Measurements from ENCODE around the gene MYO1D. TPM values are rescaled to one million over a fixed set of nuclear protein-coding genes. Genes with fewer than 3 reads are reported as not detected.

MYO1D gene
- total RNA-seq, 1 experiment from 2014 or later: 23.5 TPM

DNA sequence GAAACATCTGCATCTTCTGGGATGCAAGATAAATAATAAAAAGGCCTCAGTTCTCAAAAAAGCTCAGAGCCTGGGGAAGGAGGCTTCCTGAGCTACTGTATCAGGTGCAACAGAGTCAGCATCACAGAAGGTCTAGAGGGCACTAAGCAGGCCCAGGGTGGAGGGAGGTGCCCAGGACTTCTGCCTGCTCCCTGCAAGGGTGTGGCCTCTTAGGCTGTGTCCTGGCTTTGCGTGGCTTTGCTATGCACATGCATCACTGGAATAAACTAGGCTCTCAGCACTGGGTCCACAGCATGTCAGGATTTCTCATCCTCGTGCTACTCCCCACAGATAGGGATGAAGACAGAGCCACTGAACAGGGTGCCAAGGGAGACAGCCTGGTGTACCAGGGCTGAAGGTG, 364.6 kb downstream of the MYO1D start:
- Histone ChIP-seq H3K4me2 (ENCODE audit: low read length) (no peak overlapping the region), H2AFZ (ENCODE audit: low read length) (no peak overlapping the region), H3K4me3 (ENCODE audit: low read length) (no peak overlapping the region), H4K20me1 (ENCODE audit: low read length) (no peaks in the 10 kb centered on the region), H3K79me2 (ENCODE audit: low read length) (no peaks in the 10 kb centered on the region), H3K27me3 (ENCODE audit: low read length) (no peaks in the 10 kb centered on the region), H3K36me3 (ENCODE audit: low read depth, low read length) (no peaks in the 10 kb centered on the region), H3K4me1 (ENCODE audit: insufficient read depth, low read length) (no peaks in the 10 kb centered on the region), H3K27ac (ENCODE audit: low read length) (no peak overlapping the region), H3K9me3 (ENCODE audit: low read length) (no peaks in the 10 kb centered on the region), H3K9me2 (replicated peaks; ENCODE audit: low read length) (no peaks in the 10 kb centered on the region), H3F3A (ENCODE audit: low read length, unreplicated experiment) (no peaks in the 10 kb centered on the region), H3K9ac (ENCODE audit: low read length) (no peak overlapping the region)
- POLR2A ChIA-PET (ENCODE audit: unreplicated experiment): no interaction called here
- ATAC-seq: no peak
- no peak for DNase-seq
- BruUV-seq (replicated peaks): no TSS peak
- CTCF ChIA-PET: no interaction called here
- no peak for TF ChIP-seq EZH2 (IDR thresholded peaks at IDR 0.05; ENCODE audit: low read length, unreplicated experiment)
- TF ChIP-seq EZH2phosphoT487 (IDR thresholded peaks at IDR 0.05; ENCODE audit: borderline replicate concordance, low read length): no peak
- TF ChIP-seq, protein P1, sequence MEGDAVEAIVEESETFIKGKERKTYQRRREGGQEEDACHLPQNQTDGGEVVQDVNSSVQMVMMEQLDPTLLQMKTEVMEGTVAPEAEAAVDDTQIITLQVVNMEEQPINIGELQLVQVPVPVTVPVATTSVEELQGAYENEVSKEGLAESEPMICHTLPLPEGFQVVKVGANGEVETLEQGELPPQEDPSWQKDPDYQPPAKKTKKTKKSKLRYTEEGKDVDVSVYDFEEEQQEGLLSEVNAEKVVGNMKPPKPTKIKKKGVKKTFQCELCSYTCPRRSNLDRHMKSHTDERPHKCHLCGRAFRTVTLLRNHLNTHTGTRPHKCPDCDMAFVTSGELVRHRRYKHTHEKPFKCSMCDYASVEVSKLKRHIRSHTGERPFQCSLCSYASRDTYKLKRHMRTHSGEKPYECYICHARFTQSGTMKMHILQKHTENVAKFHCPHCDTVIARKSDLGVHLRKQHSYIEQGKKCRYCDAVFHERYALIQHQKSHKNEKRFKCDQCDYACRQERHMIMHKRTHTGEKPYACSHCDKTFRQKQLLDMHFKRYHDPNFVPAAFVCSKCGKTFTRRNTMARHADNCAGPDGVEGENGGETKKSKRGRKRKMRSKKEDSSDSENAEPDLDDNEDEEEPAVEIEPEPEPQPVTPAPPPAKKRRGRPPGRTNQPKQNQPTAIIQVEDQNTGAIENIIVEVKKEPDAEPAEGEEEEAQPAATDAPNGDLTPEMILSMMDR (conservative IDR thresholded peaks at IDR 0.05; ENCODE audit: low read depth, low read length): no peak
- intact Hi-C loops (cut with micrococcal nuclease): no loop called here

DNA sequence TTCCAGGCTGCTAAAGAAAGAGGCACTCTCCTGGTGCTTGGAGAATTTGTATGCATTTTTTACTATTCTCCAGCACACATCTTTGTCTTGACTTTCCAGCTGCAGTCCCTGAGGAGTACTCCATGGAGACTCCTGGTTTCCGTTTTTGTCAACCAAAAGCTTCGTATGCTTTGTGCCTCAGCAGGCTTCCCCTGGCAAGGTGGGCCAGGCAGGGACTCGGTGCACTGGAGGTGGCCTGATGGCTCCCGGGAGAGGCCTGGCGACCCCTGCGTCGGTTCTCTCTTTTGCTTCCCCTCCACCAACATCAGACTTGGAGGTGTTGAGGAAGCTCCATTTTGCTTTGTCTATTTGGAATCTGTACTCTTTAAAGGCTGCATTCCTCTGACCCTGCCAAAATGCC, 366.5 kb downstream of the MYO1D start:
- no TSS peak for BruUV-seq (replicated peaks)

DNA sequence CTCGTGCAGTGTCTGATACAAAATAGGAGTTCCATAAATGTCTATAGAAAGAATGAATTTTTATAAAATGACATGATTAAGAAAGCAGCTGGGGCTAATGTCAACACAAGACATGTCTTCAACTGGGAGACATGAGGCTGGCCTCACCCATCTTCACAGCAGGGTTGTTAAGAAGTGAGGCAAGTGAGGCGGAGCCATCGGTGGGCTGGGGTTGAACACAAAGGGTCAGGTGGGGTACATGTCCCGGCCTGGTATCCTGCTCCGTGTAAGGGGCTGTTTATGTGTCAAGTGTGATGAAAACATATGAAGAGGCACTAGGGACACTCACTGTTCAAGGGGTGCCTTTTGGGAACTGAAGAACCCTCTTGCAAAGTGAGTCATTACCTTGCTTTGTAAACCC, 368.0 kb downstream of the MYO1D start:
- no peaks in the 10 kb centered on the region for H3F3A ChIP-seq (ENCODE audit: low read length, unreplicated experiment)
- ChIA-PET POLR2A (ENCODE audit: unreplicated experiment) (no interaction called here), CTCF (no interaction called here)
- no peaks in the 10 kb centered on the region for H3K9me2 ChIP-seq (replicated peaks; ENCODE audit: low read length)
- H2AFZ ChIP-seq (ENCODE audit: low read length): no peak overlapping the region
- DNase-seq: no peak
- H3K4me3 ChIP-seq (ENCODE audit: low read length): no peak overlapping the region
- H3K27me3 ChIP-seq (ENCODE audit: low read length): no peaks in the 10 kb centered on the region
- no peaks in the 10 kb centered on the region for H3K9me3 ChIP-seq (ENCODE audit: low read length)
- H3K27ac ChIP-seq (ENCODE audit: low read length): no peak overlapping the region
- no peak for ATAC-seq
- H3K79me2 ChIP-seq (ENCODE audit: low read length): no peaks in the 10 kb centered on the region
- BruUV-seq (replicated peaks): no TSS peak
- intact Hi-C loops (cut with micrococcal nuclease): no loop called here
- no peaks in the 10 kb centered on the region for H4K20me1 ChIP-seq (ENCODE audit: low read length)
- H3K36me3 ChIP-seq (ENCODE audit: low read depth, low read length): no peaks in the 10 kb centered on the region
- no peak overlapping the region for H3K9ac ChIP-seq (ENCODE audit: low read length)
- TF ChIP-seq, protein P1 (conservative IDR thresholded peaks at IDR 0.05; ENCODE audit: low read depth, low read length): no peak
- TF ChIP-seq EZH2 (IDR thresholded peaks at IDR 0.05; ENCODE audit: low read length, unreplicated experiment) (no peak), EZH2phosphoT487 (IDR thresholded peaks at IDR 0.05; ENCODE audit: borderline replicate concordance, low read length) (no peak)
- no peak overlapping the region for H3K4me2 ChIP-seq (ENCODE audit: low read length)
- peaks cover 9% of the 10 kb centered on the region for H3K4me1 ChIP-seq (ENCODE audit: insufficient read depth, low read length)

More for the DNA sequence above, 366.5 kb downstream of the MYO1D start:
- no peak for DNase-seq
- Histone ChIP-seq H3K27ac (ENCODE audit: low read length) (no peak overlapping the region), H3K4me1 (ENCODE audit: insufficient read depth, low read length) (no peaks in the 10 kb centered on the region), H3F3A (ENCODE audit: low read length, unreplicated experiment) (no peaks in the 10 kb centered on the region), H4K20me1 (ENCODE audit: low read length) (no peaks in the 10 kb centered on the region), H3K4me3 (ENCODE audit: low read length) (no peak overlapping the region), H3K9me3 (ENCODE audit: low read length) (no peaks in the 10 kb centered on the region), H2AFZ (ENCODE audit: low read length) (no peak overlapping the region), H3K9me2 (replicated peaks; ENCODE audit: low read length) (no peaks in the 10 kb centered on the region), H3K4me2 (ENCODE audit: low read length) (no peak overlapping the region), H3K79me2 (ENCODE audit: low read length) (no peaks in the 10 kb centered on the region), H3K36me3 (ENCODE audit: low read depth, low read length) (no peaks in the 10 kb centered on the region), H3K27me3 (ENCODE audit: low read length) (no peaks in the 10 kb centered on the region), H3K9ac (ENCODE audit: low read length) (no peak overlapping the region)
- no peak for ATAC-seq
- TF ChIP-seq EZH2phosphoT487 (IDR thresholded peaks at IDR 0.05; ENCODE audit: borderline replicate concordance, low read length) (no peak), EZH2 (IDR thresholded peaks at IDR 0.05; ENCODE audit: low read length, unreplicated experiment) (no peak)
- TF ChIP-seq, protein P1 (conservative IDR thresholded peaks at IDR 0.05; ENCODE audit: low read depth, low read length): no peak
- CTCF ChIA-PET: no interaction called here
- intact Hi-C loops (cut with micrococcal nuclease): no loop called here
- POLR2A ChIA-PET (ENCODE audit: unreplicated experiment): no interaction called here
